ENCODE measurements around the gene LDLRAP1.

Gene LDLRAP1

DNA sequence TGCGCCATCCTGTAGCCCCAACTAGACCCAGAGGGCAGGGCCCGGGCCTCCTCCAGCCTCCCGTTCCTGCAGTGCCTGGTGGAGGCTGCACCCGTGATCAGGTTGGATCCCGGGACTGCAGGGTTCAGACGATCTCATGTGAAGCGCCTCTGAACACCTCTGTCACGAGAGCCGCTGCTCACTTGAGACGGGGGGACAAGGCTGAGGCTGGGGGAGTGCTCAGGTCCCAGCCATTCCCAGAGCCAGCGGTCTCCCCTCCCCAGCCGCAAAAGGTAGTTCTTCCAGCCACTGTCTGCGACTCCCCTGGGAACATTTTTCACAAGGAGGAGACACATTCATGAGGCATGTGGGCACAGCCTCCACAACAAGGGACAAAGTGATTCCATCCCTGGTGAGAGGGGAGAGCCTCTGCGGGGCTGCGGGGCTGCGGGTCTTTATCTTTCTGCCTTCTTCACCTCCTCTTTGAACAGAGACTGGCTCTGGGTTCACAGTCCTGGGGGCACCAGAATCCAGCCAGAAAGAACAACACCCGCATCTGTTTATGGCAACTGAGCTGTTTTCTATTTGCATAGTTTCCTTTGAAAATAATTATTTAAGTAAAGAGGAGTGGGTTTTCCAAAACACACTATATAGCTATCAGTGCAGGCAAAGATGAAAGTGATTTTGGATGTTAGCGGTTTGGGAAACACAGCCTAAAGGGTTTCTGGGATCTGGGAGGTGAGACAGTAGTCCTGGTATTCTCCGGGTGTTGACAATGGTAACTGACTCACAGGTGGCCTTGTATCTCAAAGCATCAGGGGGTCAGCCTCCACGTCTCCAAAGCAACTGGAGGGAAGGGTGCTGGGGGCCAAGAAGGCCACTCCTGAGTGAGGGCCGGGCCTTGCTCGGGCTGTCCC lies 13.0 kb upstream of the LDLRAP1 start:
- POLR2A ChIA-PET = no interaction called here

DNA sequence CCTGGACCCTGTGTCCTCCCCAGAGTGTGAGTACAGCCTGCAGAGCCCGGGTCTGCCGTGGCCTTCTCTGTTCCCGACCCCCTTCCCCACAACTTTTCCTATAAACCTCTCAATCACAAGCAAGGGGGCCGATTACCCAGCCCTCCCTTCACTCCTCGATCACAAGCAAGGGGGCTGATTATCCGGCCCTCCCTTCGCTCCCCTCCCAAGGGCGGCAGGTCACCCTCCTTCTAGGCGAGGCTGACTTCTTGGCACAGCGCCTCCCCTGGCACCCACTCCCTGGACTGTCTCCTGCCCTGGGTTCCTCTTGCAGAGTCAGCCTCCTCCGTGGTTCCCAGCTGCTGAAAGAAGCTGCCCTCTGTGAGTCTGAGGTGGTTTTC lies 12.3 kb upstream of the LDLRAP1 start:
- WGBS (ENCODE audit: insufficient coverage) = 86% methylated on average over 11 of the region's 11 CpGs
- DNase-seq = no peak
- no peak overlapping the region for H3K27ac ChIP-seq (ENCODE audit: insufficient read depth in 1 of 2, low read depth in 1 of 2, low read length in 2 of 2, poor library complexity in 1 of 2, severe bottlenecking in 2 of 2)
- POLR2A ChIA-PET = no interaction called here
- CTCF ChIA-PET = interaction anchor here (0.9 to 1.0 kb wide), 2 partner anchors 18 to 59 kb away, joined by 3 to 4 read pairs; no protein-coding TSS in a partner anchor
- no peaks in the 10 kb centered on the region for H3K9me3 ChIP-seq (ENCODE audit: control extremely low read depth in 1 of 5, control insufficient read depth in 4 of 5, insufficient read depth in 2 of 5, low read depth in 1 of 5, low read length in 4 of 5)
- H3K27me3 ChIP-seq (replicated peaks in 2 of 5; ENCODE audit: control insufficient read depth in 4 of 5, insufficient read depth in 5 of 5, low read length in 4 of 5) = no peaks in the 10 kb centered on the region
- H3K4me1 ChIP-seq (ENCODE audit: control extremely low read depth in 1 of 4, control insufficient read depth in 4 of 4, insufficient read depth in 4 of 4, low read length in 3 of 4) = peaks cover 0 to 5% (median 3%) of the 10 kb centered on the region in 4 experiments
- H3K4me3 ChIP-seq (ENCODE audit: control insufficient read depth in 1 of 7, extremely low read depth in 1 of 7, insufficient read depth in 4 of 7, low read depth in 2 of 7, low read length in 6 of 7) = no peak overlapping the region
- H3K36me3 ChIP-seq (ENCODE audit: control insufficient read depth in 4 of 4, insufficient read depth in 4 of 4, low read length in 3 of 4) = no peaks in the 10 kb centered on the region

More for the DNA sequence above, 13.0 kb upstream of the LDLRAP1 start:
- no peak for DNase-seq
- Histone ChIP-seq H3K4me3 (ENCODE audit: control insufficient read depth in 1 of 7, extremely low read depth in 1 of 7, insufficient read depth in 4 of 7, low read depth in 2 of 7, low read length in 6 of 7) (no peak overlapping the region), H3K36me3 (ENCODE audit: control insufficient read depth in 4 of 4, insufficient read depth in 4 of 4, low read length in 3 of 4) (no peaks in the 10 kb centered on the region), H3K9me3 (ENCODE audit: control extremely low read depth in 1 of 5, control insufficient read depth in 4 of 5, insufficient read depth in 2 of 5, low read depth in 1 of 5, low read length in 4 of 5) (peaks cover 0 to under 1% (median 0%) of the 10 kb centered on the region in 5 experiments), H3K4me1 (ENCODE audit: control extremely low read depth in 1 of 4, control insufficient read depth in 4 of 4, insufficient read depth in 4 of 4, low read length in 3 of 4) (peaks cover 0 to 5% (median 3%) of the 10 kb centered on the region in 4 experiments), H3K27me3 (replicated peaks in 2 of 5; ENCODE audit: control insufficient read depth in 4 of 5, insufficient read depth in 5 of 5, low read length in 4 of 5) (no peaks in the 10 kb centered on the region), H3K27ac (ENCODE audit: insufficient read depth in 1 of 2, low read depth in 1 of 2, low read length in 2 of 2, poor library complexity in 1 of 2, severe bottlenecking in 2 of 2) (no peak overlapping the region)
- CTCF ChIA-PET = interaction anchor here (0.9 to 1.0 kb wide), 2 partner anchors 18 to 59 kb away, joined by 3 to 4 read pairs; no protein-coding TSS in a partner anchor
- 95% methylated on average over 16 of the region's 22 CpGs for WGBS (ENCODE audit: insufficient coverage)

- ChIA-PET CTCF (no interaction called here), POLR2A (no interaction called here)
- Histone ChIP-seq H3K27me3 (replicated peaks in 2 of 5; ENCODE audit: control insufficient read depth in 4 of 5, insufficient read depth in 5 of 5, low read length in 4 of 5) (no peaks in the 10 kb centered on the region), H3K4me3 (ENCODE audit: control insufficient read depth in 1 of 7, extremely low read depth in 1 of 7, insufficient read depth in 4 of 7, low read depth in 2 of 7, low read length in 6 of 7) (no peak overlapping the region), H3K9me3 (ENCODE audit: control extremely low read depth in 1 of 5, control insufficient read depth in 4 of 5, insufficient read depth in 2 of 5, low read depth in 1 of 5, low read length in 4 of 5) (no peaks in the 10 kb centered on the region), H3K27ac (ENCODE audit: insufficient read depth in 1 of 2, low read depth in 1 of 2, low read length in 2 of 2, poor library complexity in 1 of 2, severe bottlenecking in 2 of 2) (no peak overlapping the region), H3K4me1 (ENCODE audit: control extremely low read depth in 1 of 4, control insufficient read depth in 4 of 4, insufficient read depth in 4 of 4, low read length in 3 of 4) (peaks cover 0 to 8% (median 4%) of the 10 kb centered on the region in 4 experiments), H3K36me3 (ENCODE audit: control insufficient read depth in 4 of 4, insufficient read depth in 4 of 4, low read length in 3 of 4) (no peaks in the 10 kb centered on the region)
- no peak for DNase-seq
- WGBS (ENCODE audit: insufficient coverage) = 79% methylated on average over 3 of the region's 3 CpGs
Measured at GRCh38 chr1:25532970-25533369, 10.4 kb upstream of the LDLRAP1 start.

- ChIA-PET POLR2A (no interaction called here), CTCF (no interaction called here)
- H3K9me3 ChIP-seq (ENCODE audit: control extremely low read depth in 1 of 5, control insufficient read depth in 4 of 5, insufficient read depth in 2 of 5, low read depth in 1 of 5, low read length in 4 of 5) = no peaks in the 10 kb centered on the region
- H3K4me1 ChIP-seq (ENCODE audit: control extremely low read depth in 1 of 4, control insufficient read depth in 4 of 4, insufficient read depth in 4 of 4, low read length in 3 of 4) = peaks cover 0 to 8% (median 4%) of the 10 kb centered on the region in 4 experiments
- no peak overlapping the region for H3K27ac ChIP-seq (ENCODE audit: insufficient read depth in 1 of 2, low read depth in 1 of 2, low read length in 2 of 2, poor library complexity in 1 of 2, severe bottlenecking in 2 of 2)
- H3K4me3 ChIP-seq (ENCODE audit: control insufficient read depth in 1 of 7, extremely low read depth in 1 of 7, insufficient read depth in 4 of 7, low read depth in 2 of 7, low read length in 6 of 7) = no peak overlapping the region
- H3K27me3 ChIP-seq (replicated peaks in 2 of 5; ENCODE audit: control insufficient read depth in 4 of 5, insufficient read depth in 5 of 5, low read length in 4 of 5) = no peaks in the 10 kb centered on the region
- WGBS (ENCODE audit: insufficient coverage) = 74% methylated on average over 6 of the region's 9 CpGs
- no peak for DNase-seq
- no peaks in the 10 kb centered on the region for H3K36me3 ChIP-seq (ENCODE audit: control insufficient read depth in 4 of 4, insufficient read depth in 4 of 4, low read length in 3 of 4)
Measured at GRCh38 chr1:25533775-25534409, 9.5 kb upstream of the LDLRAP1 start.

DNA sequence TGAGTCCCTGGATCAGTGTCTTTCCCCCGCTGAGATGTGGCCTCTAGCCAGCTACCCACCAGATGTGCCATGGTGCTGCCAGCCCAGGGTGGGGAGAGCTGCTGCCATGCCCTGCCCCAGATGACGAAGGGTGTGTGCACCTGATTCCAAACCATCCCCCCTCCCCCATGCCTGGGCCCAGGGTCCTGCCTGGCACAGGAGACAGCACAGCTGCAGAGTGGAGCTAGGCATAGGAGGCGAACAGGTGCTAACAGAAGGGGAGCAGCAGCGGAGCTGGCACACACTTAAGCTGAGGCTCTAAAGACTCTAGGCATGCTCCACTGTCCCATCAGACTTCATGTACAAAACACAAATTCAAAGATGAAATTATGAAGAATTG lies 9.0 kb upstream of the LDLRAP1 start:
- Histone ChIP-seq H3K9me3 (ENCODE audit: control extremely low read depth in 1 of 5, control insufficient read depth in 4 of 5, insufficient read depth in 2 of 5, low read depth in 1 of 5, low read length in 4 of 5) (no peaks in the 10 kb centered on the region), H3K36me3 (ENCODE audit: control insufficient read depth in 4 of 4, insufficient read depth in 4 of 4, low read length in 3 of 4) (no peaks in the 10 kb centered on the region), H3K27ac (ENCODE audit: insufficient read depth in 1 of 2, low read depth in 1 of 2, low read length in 2 of 2, poor library complexity in 1 of 2, severe bottlenecking in 2 of 2) (no peak overlapping the region), H3K4me1 (ENCODE audit: control extremely low read depth in 1 of 4, control insufficient read depth in 4 of 4, insufficient read depth in 4 of 4, low read length in 3 of 4) (peaks cover 0 to 6% (median 3%) of the 10 kb centered on the region in 4 experiments), H3K27me3 (replicated peaks in 2 of 5; ENCODE audit: control insufficient read depth in 4 of 5, insufficient read depth in 5 of 5, low read length in 4 of 5) (no peaks in the 10 kb centered on the region), H3K4me3 (ENCODE audit: control insufficient read depth in 1 of 7, extremely low read depth in 1 of 7, insufficient read depth in 4 of 7, low read depth in 2 of 7, low read length in 6 of 7) (no peak overlapping the region)
- no peak for DNase-seq
- ChIA-PET POLR2A (no interaction called here), CTCF (no interaction called here)
- WGBS (ENCODE audit: insufficient coverage) = 90% methylated on average over 3 of the region's 4 CpGs

GRCh38 chr1:25536124-25536523 lies 7.3 kb upstream of the LDLRAP1 start:
- no peak for DNase-seq
- Histone ChIP-seq H3K27me3 (replicated peaks in 2 of 5; ENCODE audit: control insufficient read depth in 4 of 5, insufficient read depth in 5 of 5, low read length in 4 of 5) (no peaks in the 10 kb centered on the region), H3K4me3 (ENCODE audit: control insufficient read depth in 1 of 7, extremely low read depth in 1 of 7, insufficient read depth in 4 of 7, low read depth in 2 of 7, low read length in 6 of 7) (no peak overlapping the region), H3K9me3 (ENCODE audit: control extremely low read depth in 1 of 5, control insufficient read depth in 4 of 5, insufficient read depth in 2 of 5, low read depth in 1 of 5, low read length in 4 of 5) (no peaks in the 10 kb centered on the region), H3K27ac (ENCODE audit: insufficient read depth in 1 of 2, low read depth in 1 of 2, low read length in 2 of 2, poor library complexity in 1 of 2, severe bottlenecking in 2 of 2) (no peak overlapping the region), H3K4me1 (ENCODE audit: control extremely low read depth in 1 of 4, control insufficient read depth in 4 of 4, insufficient read depth in 4 of 4, low read length in 3 of 4) (peaks cover 0 to 6% (median 0%) of the 10 kb centered on the region in 4 experiments), H3K36me3 (ENCODE audit: control insufficient read depth in 4 of 4, insufficient read depth in 4 of 4, low read length in 3 of 4) (no peaks in the 10 kb centered on the region)
- 100% methylated on average over 2 of the region's 3 CpGs for WGBS (ENCODE audit: insufficient coverage)
- POLR2A ChIA-PET = no interaction called here
- CTCF ChIA-PET = no interaction called here
